Daoy (cell line): ENCODE results near the gene LAPTM4A. TPM values are rescaled to one million over a fixed set of nuclear protein-coding genes. Genes with fewer than 3 reads are reported as not detected.
"Not testable (repeated sequence)": the region's sequence is repeated elsewhere in the genome, so short reads cannot be mapped to it uniquely, and the experiment has no call there.

Source experiments
- DNase-seq: peaks from one replicate; pipeline ENCODE4 v3.0.0-alpha.2; 2015; ENCODE audit warnings: low read depth
- total RNA-seq: library from RNA; depleted of rRNA; stranded (reverse); fragments of >200 nt; shearing (Covaris generic); gene quantifications from 2 replicates; pipeline ENCODE4 v1.2.3, GENCODE V29; 2014

The LAPTM4A gene
- total RNA-seq, 1 experiment from 2014 or later = 120 TPM

- peak; percentile 64 for DNase-seq
These were observed 539 bp downstream of the LAPTM4A start for GRCh38 chr2:20050646-20051531.

GRCh38 chr2:20050104-20050645 lies 1.3 kb downstream of the LAPTM4A start:
- DNase-seq = peak; percentile 61

GRCh38 chr2:20049637-20050036 lies 1.8 kb downstream of the LAPTM4A start:
- no peak for DNase-seq

GRCh38 chr2:20048488-20049448 lies 2.7 kb downstream of the LAPTM4A start:
- DNase-seq = no peak

GRCh38 chr2:20045712-20046292 lies 5.6 kb downstream of the LAPTM4A start:
- DNase-seq = not testable (repeated sequence)

- DNase-seq = no peak
These were observed 6.7 kb downstream of the LAPTM4A start for GRCh38 chr2:20044778-20045177.

GRCh38 chr2:20042531-20042930 lies 8.9 kb downstream of the LAPTM4A start:
- DNase-seq = no peak

- peak; percentile 54 for DNase-seq
These were observed 10.8 kb downstream of the LAPTM4A start for GRCh38 chr2:20040489-20041172.

GRCh38 chr2:20037660-20038059 lies 13.8 kb downstream of the LAPTM4A start:
- DNase-seq = no peak

- DNase-seq = no peak
These were observed 15.3 kb downstream of the LAPTM4A start for GRCh38 chr2:20035955-20036666.

- DNase-seq = no peak
These were observed 16.6 kb downstream of the LAPTM4A start for GRCh38 chr2:20034821-20035220.

GRCh38 chr2:20034218-20034617 lies 17.2 kb downstream of the LAPTM4A start:
- no peak for DNase-seq

GRCh38 chr2:20033322-20033721 lies 18.1 kb downstream of the LAPTM4A start:
- DNase-seq = no peak

GRCh38 chr2:20030224-20030623 lies 21.2 kb downstream of the LAPTM4A start:
- DNase-seq = no peak

- no peak for DNase-seq
These were observed 23.6 kb downstream of the LAPTM4A start for GRCh38 chr2:20027705-20028434.

GRCh38 chr2:20027260-20027677 lies 24.2 kb downstream of the LAPTM4A start:
- no peak for DNase-seq

GRCh38 chr2:20025065-20025786 lies 26.2 kb downstream of the LAPTM4A start:
- DNase-seq = no peak

GRCh38 chr2:20023688-20024087 lies 27.7 kb downstream of the LAPTM4A start:
- DNase-seq = no peak

- DNase-seq = no peak
These were observed 29.9 kb downstream of the LAPTM4A start for GRCh38 chr2:20021405-20022009.
